Sigmoid colon (tissue), 7 donors: ENCODE data around the gene RARG. TPM values are rescaled to one million over a fixed set of nuclear protein-coding genes. Genes with fewer than 3 reads are reported as not detected.

ENCODE experiments used
- DNase-seq: peaks from one replicate; pipeline ENCODE4 v3.0.0-alpha.2; 2019
- H3K27ac ChIP-seq, 4 donors: fragments of 200-600 bp; sonication (generic); one replicate each; pipeline ENCODE4 v1.5.1; 2016 to 2019; ENCODE audit warnings: mild to moderate bottlenecking in 1 of 4
- H3K27me3 ChIP-seq, 3 donors: fragments of 200-600 bp; sonication (generic); one replicate each; pipeline ENCODE4 v1.5.1; 2019; ENCODE audit warnings: mild to moderate bottlenecking in 1 of 3
- H3K36me3 ChIP-seq, 4 donors: fragments of 200-600 bp; sonication (generic); one replicate each; pipeline ENCODE4 v1.5.1; 2016 to 2019
- H3K4me1 ChIP-seq, 4 donors: fragments of 200-600 bp; sonication (generic); one replicate each; pipeline ENCODE4 v1.5.1; 2017 to 2019
- H3K4me3 ChIP-seq, 4 donors: fragments of 200-600 bp; sonication (generic); one replicate each; pipeline ENCODE4 v1.5.1; 2017 to 2019; ENCODE audit warnings: mild to moderate bottlenecking in 2 of 4, moderate library complexity in 1 of 4
- H3K9me3 ChIP-seq, 4 donors: fragments of 200-600 bp in 3 of 4; sonication (generic) in 3 of 4; one replicate each; pipeline versions ENCODE4 v1.5.1 to v1.6.1; 2013 to 2019
- CTCF ChIP-seq, 4 experiments: fragments of 450-650 bp in 3 of 4; fragments of 200-600 bp in 1 of 4; IDR thresholded peaks; one replicate each; pipeline ENCODE4 v1.5.1; 2016 to 2019; ENCODE audit warnings: antibody characterized with exemption in 4 of 4, mild to moderate bottlenecking in 3 of 4, moderate library complexity in 2 of 4
- EP300 ChIP-seq, 4 donors: sonication (generic); formaldehyde crosslinking; IDR thresholded peaks; one replicate each; pipeline ENCODE4 v1.6.1; 2017; ENCODE audit warnings: antibody characterized with exemption in 4 of 4
- POLR2A ChIP-seq, 2 donors: fragments of 450-650 bp; IDR thresholded peaks; one replicate each; pipeline ENCODE4 v1.6.1; 2016; ENCODE audit warnings: antibody characterized with exemption in 2 of 2, mild to moderate bottlenecking in 2 of 2, moderate library complexity in 2 of 2
- POLR2AphosphoS5 ChIP-seq, 4 donors: sonication (generic); formaldehyde crosslinking; IDR thresholded peaks; one replicate each; pipeline ENCODE4 v1.6.1; 2017; ENCODE audit warnings: antibody characterized with exemption in 4 of 4
- WGBS, 2 donors: extraction: QIAGEN DNeasy Blood & Tissue Kit; methylation state at CpG; one replicate each; pipeline ENCODE4 v1.1.7; 2013; 5-methylcytosine and 5-hydroxymethylcytosine counted together
- intact Hi-C: fragments of 100-400 bp; cut with DNase I; formaldehyde crosslinking; loops from one replicate; pipeline ENCODE4 v1.15.1; 2023
- polyA plus RNA-seq, 3 donors: library from polyadenylated mRNA; stranded (reverse); fragments of 200-250 nt; gene quantifications; one replicate each; pipeline ENCODE4 v1.2.3, GENCODE V29; 2013
- total RNA-seq, 4 donors: library from RNA; depleted of rRNA; stranded (reverse); fragments of >200 nt; gene quantifications; one replicate each; pipeline ENCODE4 v1.1.0, GENCODE V29; 2016
- donor health status: healthy with polysubstance abuse.
- donor health status: Bipolar disorder and iron deficiency.
- donor health status: healthy.

Gene RARG
- total and polyA plus RNA-seq, 7 donors, result 3.2 to 17.2 (median 10.3) TPM

- intact Hi-C loops, result loop anchor here (2.0 kb wide), 2 partner anchors 15 to 17 kb away; no protein-coding TSS in a partner anchor
- Histone ChIP-seq H3K36me3 (no peaks in the 10 kb centered on the region), H3K9me3 (no peaks in the 10 kb centered on the region), H3K27me3 (no peaks in the 10 kb centered on the region), H3K27ac (peak overlapping the region; percentile 81 to 92 (median 90)), H3K4me1 (peaks cover 0 to 45% (median 38%) of the 10 kb centered on the region in 4 donors), H3K4me3 (no peak overlapping the region)
- 16 to 47% methylated on average over 7 of the region's 7 CpGs for WGBS, 2 donors
- TF ChIP-seq CTCF (IDR thresholded peaks at IDR 0.05) (no peak), EP300 (IDR thresholded peaks at IDR 0.05) (no peak), POLR2AphosphoS5 (IDR thresholded peaks at IDR 0.05) (no peak), POLR2A (IDR thresholded peaks at IDR 0.05) (no peak)
- no peak for DNase-seq
Measured at GRCh38 chr12:53233671-53234121, 1.7 kb upstream of the RARG start.

GRCh38 chr12:53232646-53233461, 845 bp upstream of the RARG start:
- DNase-seq, result peak; percentile 85
- H3K9me3 ChIP-seq, result no peaks in the 10 kb centered on the region
- WGBS, 2 donors, result 10 to 25% methylated on average over 11 of the region's 11 CpGs
- no peak for TF ChIP-seq EP300 (IDR thresholded peaks at IDR 0.05)
- peak in 1 of 4 donors; percentile 2 for TF ChIP-seq POLR2AphosphoS5 (IDR thresholded peaks at IDR 0.05)
- TF ChIP-seq POLR2A (IDR thresholded peaks at IDR 0.05), result no peak
- TF ChIP-seq CTCF (IDR thresholded peaks at IDR 0.05), result no peak
- no peaks in the 10 kb centered on the region for H3K27me3 ChIP-seq
- H3K27ac ChIP-seq, result peak overlapping the region; percentile 81 to 92 (median 90)
- H3K36me3 ChIP-seq, result no peaks in the 10 kb centered on the region
- H3K4me1 ChIP-seq, result peaks cover 0 to 45% (median 38%) of the 10 kb centered on the region in 4 donors
- intact Hi-C loops, result loop anchor here (2.0 kb wide), 2 partner anchors 14 to 18 kb away; no protein-coding TSS in a partner anchor
- peak overlapping the region; percentile 61 to 80 (median 74) for H3K4me3 ChIP-seq

GRCh38 chr12:53231671-53231920, 413 bp downstream of the RARG start:
- Histone ChIP-seq H3K4me1 (peaks cover 0 to 45% (median 38%) of the 10 kb centered on the region in 4 donors), H3K27ac (peak overlapping the region; percentile 81 to 92 (median 90)), H3K36me3 (peaks cover 0 to 8% (median 3%) of the 10 kb centered on the region in 4 donors), H3K27me3 (no peaks in the 10 kb centered on the region), H3K4me3 (peak overlapping the region; percentile 61 to 80 (median 74)), H3K9me3 (no peaks in the 10 kb centered on the region)
- intact Hi-C loops, result no loop called here
- no peak for DNase-seq
- 1 to 2% methylated on average over 9 of the region's 9 CpGs for WGBS, 2 donors
- no peak for TF ChIP-seq POLR2AphosphoS5 (IDR thresholded peaks at IDR 0.05)
- no peak for TF ChIP-seq EP300 (IDR thresholded peaks at IDR 0.05)
- no peak for TF ChIP-seq CTCF (IDR thresholded peaks at IDR 0.05)
- TF ChIP-seq POLR2A (IDR thresholded peaks at IDR 0.05), result no peak

GRCh38 chr12:53230108-53230845, 1.7 kb downstream of the RARG start:
- WGBS, 2 donors, result 48 to 68% methylated on average over 10 of the region's 10 CpGs
- intact Hi-C loops, result no loop called here
- TF ChIP-seq POLR2AphosphoS5 (IDR thresholded peaks at IDR 0.05), result no peak
- TF ChIP-seq POLR2A (IDR thresholded peaks at IDR 0.05), result no peak
- no peak for TF ChIP-seq CTCF (IDR thresholded peaks at IDR 0.05)
- Histone ChIP-seq H3K9me3 (no peaks in the 10 kb centered on the region), H3K4me3 (peak overlapping the region in 1 of 4 donors; percentile 61), H3K4me1 (peaks cover 0 to 56% (median 47%) of the 10 kb centered on the region in 4 donors), H3K27ac (peak overlapping the region; percentile 81 to 92 (median 90)), H3K27me3 (no peaks in the 10 kb centered on the region), H3K36me3 (peaks cover 0 to 8% (median 3%) of the 10 kb centered on the region in 4 donors)
- no peak for DNase-seq
